H1 (cell line): Measurements from ENCODE around the gene ST6GALNAC3. TPM values are rescaled to one million over a fixed set of nuclear protein-coding genes. Genes with fewer than 3 reads are reported as not detected.

ENCODE experiments used
- EP300 ChIP-seq, 2 experiments: IDR thresholded peaks; 1 replicate in 1 of 2; 2 replicates in 1 of 2; pipeline ENCODE4 v1.6.1; 2011 to 2012; ENCODE audit warnings: low read depth in 2 of 2, low read length in 2 of 2, mild to moderate bottlenecking in 2 of 2, borderline replicate concordance in 1 of 2, inconsistent platforms in 1 of 2, moderate library complexity in 1 of 2
- JUN ChIP-seq: IDR thresholded peaks from 2 replicates; pipeline ENCODE4 v1.6.1; 2011; ENCODE audit warnings: low read depth, mild to moderate bottlenecking, improper control_type of control experiment, low read length
- KDM4A ChIP-seq: IDR thresholded peaks from one replicate; pipeline ENCODE4 v1.7.1; 2012; ENCODE audit warnings: low read depth, mild to moderate bottlenecking, moderate library complexity, low read length, inconsistent platforms; ENCODE audit not compliant: severe bottlenecking
- PHF8 ChIP-seq: fragments of 200-600 bp; sonication (generic); conservative IDR thresholded peaks from 2 replicates; pipeline ENCODE4 v1.7.1; 2012; ENCODE audit warnings: low read depth, mild to moderate bottlenecking, inconsistent platforms, low read length, moderate library complexity
- POLR2AphosphoS5 ChIP-seq: IDR thresholded peaks from 2 replicates; pipeline ENCODE4 v1.6.1; 2011; ENCODE audit warnings: low read depth, low read length
- RBBP5 ChIP-seq: IDR thresholded peaks from 2 replicates; pipeline ENCODE4 v1.7.1; 2012; ENCODE audit warnings: low read depth, mild to moderate bottlenecking, inconsistent platforms, low read length, moderate library complexity, borderline replicate concordance
- YY1 ChIP-seq: IDR thresholded peaks from 2 replicates; pipeline ENCODE4 v1.6.1; 2011; ENCODE audit warnings: low read depth, mild to moderate bottlenecking, low read length
- polyA plus RNA-seq, 7 experiments: library from polyadenylated mRNA; depleted of rRNA in 3 of 7; stranded (reverse) in 5 of 7; unstranded in 2 of 7; fragments of >200 nt in 5 of 7; fragments of 200-250 nt in 2 of 7; gene quantifications; 1 replicate in 5 of 7; 2 replicates in 1 of 7; 4 replicates in 1 of 7; pipeline versions ENCODE4 v1.2.1 to v1.2.3, GENCODE V29; 2011 to 2013; ENCODE audit warnings: missing spikeins in 2 of 7, mixed read lengths in 2 of 7
- total RNA-seq: library from RNA; stranded (reverse); fragmentation: NEBNext Ultra II Directional; extraction: Animal tissue kit (Norgen Biotek cat#: 25700); gene quantifications from 2 replicates; pipeline ENCODE4 v1.2.1, GENCODE V29; 2021
- TF ChIP-seq, protein P1 (sequence below): IDR thresholded peaks from 2 replicates; pipeline ENCODE4 v1.6.1; 2011; ENCODE audit warnings: low read depth, mild to moderate bottlenecking, low read length; ENCODE audit not compliant: insufficient read depth

Gene ST6GALNAC3
- total and polyA plus RNA-seq, 2 of the 8 experiments (the other 6 are each of a cell fraction or from before 2014, with no cell fraction given): 4.9 to 19.0 TPM

- TF ChIP-seq YY1: no peak
- no peak for TF ChIP-seq RBBP5
- no peak for TF ChIP-seq POLR2AphosphoS5
- TF ChIP-seq, protein P1, sequence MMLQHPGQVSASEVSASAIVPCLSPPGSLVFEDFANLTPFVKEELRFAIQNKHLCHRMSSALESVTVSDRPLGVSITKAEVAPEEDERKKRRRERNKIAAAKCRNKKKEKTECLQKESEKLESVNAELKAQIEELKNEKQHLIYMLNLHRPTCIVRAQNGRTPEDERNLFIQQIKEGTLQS: no peak
- TF ChIP-seq KDM4A: no peak
- TF ChIP-seq EP300 (IDR thresholded peaks at IDR 0.05; ENCODE audit: borderline replicate concordance in 1 of 2, low read depth in 2 of 2, low read length in 2 of 2): no peak
- TF ChIP-seq PHF8: no peak
- TF ChIP-seq JUN: no peak
These were observed 10.1 kb downstream of the ST6GALNAC3 start (continued) for GRCh38 chr1:76084685-76085084.
